Prostate gland (tissue), 2 donors: ENCODE results near the gene NEK1.

Source experiments
- POLR2AphosphoS5 ChIP-seq: sonication (generic); formaldehyde crosslinking; IDR thresholded peaks from one replicate; pipeline ENCODE4 v1.6.1; 2017; ENCODE audit warnings: antibody characterized with exemption
- TF ChIP-seq, protein P1 (sequence below), 4 experiments: fragments of 200-600 bp in 2 of 4; fragments of 450-650 bp in 2 of 4; sonication (generic) in 2 of 4; IDR thresholded peaks; 1 replicate in 3 of 4; 2 replicates in 1 of 4; pipeline ENCODE4 v1.5.1; 2016 to 2019; ENCODE audit warnings: antibody characterized with exemption in 4 of 4, mild to moderate bottlenecking in 2 of 4, moderate library complexity in 2 of 4

DNA sequence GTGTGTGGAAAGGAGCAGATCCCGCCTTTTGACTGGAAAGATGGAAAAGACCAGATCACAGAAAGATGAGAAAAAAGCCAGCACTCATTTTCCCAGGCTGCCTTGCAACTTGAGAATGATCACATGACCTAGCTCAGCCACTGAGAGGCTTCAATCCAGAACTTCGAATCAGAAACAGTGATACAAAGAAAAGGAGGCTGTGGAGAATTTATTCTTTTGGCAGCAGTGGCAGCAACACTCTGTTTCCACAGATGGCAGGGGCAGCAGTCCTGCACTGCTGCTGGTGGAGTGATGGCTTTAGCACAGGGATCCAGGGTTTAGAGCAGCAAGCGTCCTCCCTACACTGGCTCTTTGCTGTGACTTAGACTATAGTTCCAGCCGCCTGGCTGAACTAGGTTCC is 263.8 kb downstream of the NEK1 start:
- TF ChIP-seq, protein P1, sequence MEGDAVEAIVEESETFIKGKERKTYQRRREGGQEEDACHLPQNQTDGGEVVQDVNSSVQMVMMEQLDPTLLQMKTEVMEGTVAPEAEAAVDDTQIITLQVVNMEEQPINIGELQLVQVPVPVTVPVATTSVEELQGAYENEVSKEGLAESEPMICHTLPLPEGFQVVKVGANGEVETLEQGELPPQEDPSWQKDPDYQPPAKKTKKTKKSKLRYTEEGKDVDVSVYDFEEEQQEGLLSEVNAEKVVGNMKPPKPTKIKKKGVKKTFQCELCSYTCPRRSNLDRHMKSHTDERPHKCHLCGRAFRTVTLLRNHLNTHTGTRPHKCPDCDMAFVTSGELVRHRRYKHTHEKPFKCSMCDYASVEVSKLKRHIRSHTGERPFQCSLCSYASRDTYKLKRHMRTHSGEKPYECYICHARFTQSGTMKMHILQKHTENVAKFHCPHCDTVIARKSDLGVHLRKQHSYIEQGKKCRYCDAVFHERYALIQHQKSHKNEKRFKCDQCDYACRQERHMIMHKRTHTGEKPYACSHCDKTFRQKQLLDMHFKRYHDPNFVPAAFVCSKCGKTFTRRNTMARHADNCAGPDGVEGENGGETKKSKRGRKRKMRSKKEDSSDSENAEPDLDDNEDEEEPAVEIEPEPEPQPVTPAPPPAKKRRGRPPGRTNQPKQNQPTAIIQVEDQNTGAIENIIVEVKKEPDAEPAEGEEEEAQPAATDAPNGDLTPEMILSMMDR (IDR thresholded peaks at IDR 0.05): no peak
- TF ChIP-seq POLR2AphosphoS5: no peak
